ENCODE data around the gene FNBP1L. TPM values are rescaled to one million over a fixed set of nuclear protein-coding genes. Genes with fewer than 3 reads are reported as not detected.

The FNBP1L gene
- polyA plus RNA-seq, 1 of the 3 experiments (the other 2 are of a cell fraction), result 16.5 TPM

DNA sequence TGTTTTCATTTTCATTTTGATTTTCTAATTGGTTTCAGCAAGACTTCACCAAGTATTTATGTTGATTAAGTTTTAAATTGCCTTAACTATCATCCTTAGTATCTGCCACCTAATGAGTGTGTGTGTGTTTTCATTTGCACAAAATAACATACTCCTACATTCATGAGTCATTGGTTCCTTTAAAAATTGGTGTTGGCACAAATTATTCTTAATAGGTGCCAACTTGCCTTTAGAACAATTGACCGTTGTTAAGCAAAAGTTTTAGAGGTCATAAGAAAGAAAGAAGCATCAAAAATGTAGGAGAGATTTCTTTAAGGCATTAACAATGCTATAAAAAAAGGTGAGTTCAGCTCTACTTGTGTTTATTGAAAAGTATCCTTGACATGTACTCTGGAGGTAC is 77.5 kb downstream of the FNBP1L start (continued):
- TF ChIP-seq POLR2AphosphoS5 (IDR thresholded peaks at IDR 0.05; ENCODE audit: low read depth, low read length) (no peak), RAD21 (IDR thresholded peaks at IDR 0.05; ENCODE audit: low read length) (no peak), GABPA (IDR thresholded peaks at IDR 0.05; ENCODE audit: low read depth) (no peak), FOXJ3 (CRISPR knock-in tag; IDR thresholded peaks at IDR 0.05) (no peak)

GRCh38 chr1:93526431-93526830 is 78.5 kb downstream of the FNBP1L start:
- Histone ChIP-seq H4K20me1 (ENCODE audit: insufficient read depth) (no peaks in the 10 kb centered on the region), H3F3A (replicated peaks; ENCODE audit: insufficient read depth) (peaks cover 5% of the 10 kb centered on the region), H3K27me3 (ENCODE audit: insufficient read depth) (no peaks in the 10 kb centered on the region), H3K9me3 (no peaks in the 10 kb centered on the region), H2AFZ (ENCODE audit: low read depth) (no peak overlapping the region), H3K4me1 (ENCODE audit: control insufficient read depth in 1 of 2, insufficient read depth in 2 of 2, low read depth in 1 of 2, low read length in 1 of 2) (peaks cover 0 to 8% of the 10 kb centered on the region in 2 experiments; a peak in 2 of 4 replicates), H3K27ac (ENCODE audit: low read depth in 2 of 2, low read length in 1 of 2) (no peak overlapping the region), H3K79me2 (ENCODE audit: insufficient read depth) (peaks cover 20% of the 10 kb centered on the region; the same call in 1 of the 2 replicates), H3K36me3 (replicated peaks in 1 of 2; ENCODE audit: control insufficient read depth in 1 of 2, insufficient read depth in 2 of 2, low read length in 1 of 2) (peaks cover 52 to 82% of the 10 kb centered on the region in 2 experiments), H3K4me3 (ENCODE audit: low read depth in 2 of 2, low read length in 1 of 2) (no peak overlapping the region), H3K9ac (no peak overlapping the region), H3K9me2 (0 out of 2 replicates have a peak, but pooled peaks cover 3% of the 10 kb centered on the region), H3K4me2 (no peak overlapping the region)
- ChIA-PET POLR2A (no interaction called here), CTCF (interaction anchor here (1.2 kb wide), 1 partner anchor 88 kb away, joined by 4 read pairs; no protein-coding TSS in a partner anchor)
- TF ChIP-seq GABPA (IDR thresholded peaks at IDR 0.05; ENCODE audit: low read depth) (no peak), FOXM1 (IDR thresholded peaks at IDR 0.05; ENCODE audit: low read depth) (no peak), EP300 (IDR thresholded peaks at IDR 0.05; ENCODE audit: borderline replicate concordance in 1 of 2, low read depth in 1 of 2, low read length in 1 of 2) (no peak), RFX5 (IDR thresholded peaks at IDR 0.05; ENCODE audit: low read length) (no peak), RAD21 (IDR thresholded peaks at IDR 0.05; ENCODE audit: low read length) (no peak), NRF1 (IDR thresholded peaks at IDR 0.05; ENCODE audit: low read depth, low read length) (no peak), TAF1 (IDR thresholded peaks at IDR 0.05; ENCODE audit: borderline replicate concordance, low read depth, low read length) (no peak), MEF2A (IDR thresholded peaks at IDR 0.05; ENCODE audit: borderline replicate concordance, low read depth) (no peak), CHD2 (IDR thresholded peaks at IDR 0.05; ENCODE audit: low read length, partially characterized antibody) (no peak), YY1 (IDR thresholded peaks at IDR 0.05; ENCODE audit: low read depth) (no peak), GATA2 (CRISPR knock-in tag; IDR thresholded peaks at IDR 0.05) (no peak), SMC3 (IDR thresholded peaks at IDR 0.05; ENCODE audit: low read depth, low read length) (no peak), SIN3A (IDR thresholded peaks at IDR 0.05; ENCODE audit: borderline replicate concordance, low read depth, low read length) (no peak), TEAD4 (IDR thresholded peaks at IDR 0.05; ENCODE audit: borderline replicate concordance, insufficient read depth) (no peak), USF2 (IDR thresholded peaks at IDR 0.05; ENCODE audit: borderline replicate concordance, low read depth, low read length) (no peak)
- TF ChIP-seq, protein P1, sequence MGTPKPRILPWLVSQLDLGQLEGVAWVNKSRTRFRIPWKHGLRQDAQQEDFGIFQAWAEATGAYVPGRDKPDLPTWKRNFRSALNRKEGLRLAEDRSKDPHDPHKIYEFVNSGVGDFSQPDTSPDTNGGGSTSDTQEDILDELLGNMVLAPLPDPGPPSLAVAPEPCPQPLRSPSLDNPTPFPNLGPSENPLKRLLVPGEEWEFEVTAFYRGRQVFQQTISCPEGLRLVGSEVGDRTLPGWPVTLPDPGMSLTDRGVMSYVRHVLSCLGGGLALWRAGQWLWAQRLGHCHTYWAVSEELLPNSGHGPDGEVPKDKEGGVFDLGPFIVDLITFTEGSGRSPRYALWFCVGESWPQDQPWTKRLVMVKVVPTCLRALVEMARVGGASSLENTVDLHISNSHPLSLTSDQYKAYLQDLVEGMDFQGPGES (IDR thresholded peaks at IDR 0.05; ENCODE audit: low read depth, low read length), result no peak
- 88% methylated on average over 2 of the region's 2 CpGs for WGBS (ENCODE audit: low lambda C conversion rate)
- DNase-seq, result no peak

Data from SK-N-SH (cell line).